Memory B cell (primary cell): Measurements from ENCODE around the gene PFN2.
"Not testable (repeated sequence)": the region's sequence is repeated elsewhere in the genome, so short reads cannot be mapped to it uniquely, and the experiment has no call there.

Experiments used
- ATAC-seq: fragments of 150-1000 bp; cut with Tn5 transposase; 2 replicates; pipeline ENCODE4 v1.10.0; 2021; ENCODE audit warnings: low read depth, mild to moderate bottlenecking, moderate library complexity
- DNase-seq, 2 donors: peaks; one replicate each; pipeline ENCODE4 v3.0.0; 2022; ENCODE audit warnings: low spot score in 2 of 2
- H3K27ac Mint-ChIP-seq: one replicate; pipeline ENCODE4 v1.8.0; 2022; ENCODE audit warnings: mild to moderate bottlenecking, moderate library complexity, mixed read lengths
- H3K27me3 Mint-ChIP-seq: one replicate; pipeline ENCODE4 v1.8.0; 2022; ENCODE audit warnings: mixed read lengths
- H3K36me3 Mint-ChIP-seq: one replicate; pipeline ENCODE4 v1.8.0; 2022; ENCODE audit warnings: mild to moderate bottlenecking, mixed read lengths
- H3K4me1 Mint-ChIP-seq: one replicate; pipeline ENCODE4 v1.8.0; 2022; ENCODE audit warnings: mixed read lengths
- H3K4me3 Mint-ChIP-seq: one replicate; pipeline ENCODE4 v1.8.0; 2022; ENCODE audit warnings: mild to moderate bottlenecking, moderate library complexity, mixed read lengths
- H3K9me3 Mint-ChIP-seq: one replicate; pipeline ENCODE4 v1.8.0; 2022; ENCODE audit warnings: mixed read lengths

PFN2 gene, protein sequence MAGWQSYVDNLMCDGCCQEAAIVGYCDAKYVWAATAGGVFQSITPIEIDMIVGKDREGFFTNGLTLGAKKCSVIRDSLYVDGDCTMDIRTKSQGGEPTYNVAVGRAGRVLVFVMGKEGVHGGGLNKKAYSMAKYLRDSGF

DNA sequence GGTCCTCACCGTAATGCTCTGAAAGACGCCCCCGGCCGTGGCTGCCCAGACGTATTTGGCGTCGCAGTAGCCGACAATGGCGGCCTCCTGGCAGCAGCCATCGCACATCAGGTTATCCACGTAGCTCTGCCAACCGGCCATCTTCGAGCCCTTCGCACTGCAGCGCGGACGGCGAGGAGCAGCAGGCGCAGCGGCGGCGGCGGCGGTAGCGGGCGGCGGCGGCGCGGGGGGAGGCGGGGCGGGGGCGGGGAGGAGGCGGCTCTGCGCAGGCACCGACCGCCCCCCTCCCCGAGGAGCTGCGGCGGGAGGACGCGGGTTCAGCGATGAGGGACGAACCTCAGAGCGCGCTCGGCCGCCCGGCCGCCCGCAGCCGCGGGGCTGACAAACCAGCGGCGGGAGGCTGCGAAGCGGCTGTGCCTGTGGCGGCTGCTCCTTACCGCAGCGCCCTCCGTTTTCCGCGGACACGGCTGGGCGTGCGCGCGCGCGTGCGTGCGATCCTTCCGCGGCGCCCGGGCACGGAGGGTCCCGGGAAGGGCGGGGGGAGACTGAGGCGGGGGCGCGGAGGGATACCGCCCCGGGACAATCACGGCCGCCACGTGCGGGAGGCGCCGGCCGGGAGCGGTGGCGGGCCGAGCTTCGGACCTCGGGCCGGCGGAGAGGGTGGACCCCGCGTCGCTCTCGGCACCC, at the start of gene PFN2:
Gene PFN2 (minus strand): TSS at position 180 of the 687 bp plus-strand sequence. CDS start 39 bp downstream, at position 141.
- Mint-ChIP-seq H3K4me3 (peak within 1 kb of the TSS; percentile 90), H3K27me3 (peaks cover 8% of the 10 kb centered on the region), H3K36me3 (no peaks in the 10 kb centered on the region), H3K9me3 (peaks cover 2% of the 10 kb centered on the region), H3K4me1 (peaks cover 10% of the 10 kb centered on the region), H3K27ac (peak within 1 kb of the TSS; percentile 68)
- DNase-seq (peak; percentile 41 to 62), ATAC-seq (peak; percentile 67)

DNA sequence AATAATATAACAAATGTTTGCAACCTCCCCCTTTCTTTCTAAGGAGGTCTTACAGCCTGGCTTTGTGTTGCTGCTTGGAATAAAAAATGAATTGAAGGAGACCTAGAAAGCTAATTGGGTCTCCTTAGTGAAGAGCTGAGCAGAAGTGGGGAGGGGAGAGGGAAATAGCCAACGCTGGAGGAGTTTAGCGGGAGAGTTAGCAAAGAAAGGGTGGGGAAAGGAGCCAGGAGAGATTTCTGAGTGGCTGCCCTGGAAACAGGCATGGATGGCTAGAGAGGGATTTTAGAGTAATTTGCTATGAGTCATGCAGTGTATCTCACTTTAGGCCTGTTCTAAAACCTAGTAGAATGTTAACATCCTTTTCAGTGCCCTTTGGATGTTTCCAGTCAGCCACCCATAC, 45.2 kb upstream of the PFN2 start:
- Mint-ChIP-seq H3K27ac (no peak overlapping the region), H3K9me3 (no peaks in the 10 kb centered on the region), H3K27me3 (peaks cover 11% of the 10 kb centered on the region), H3K4me1 (no peaks in the 10 kb centered on the region), H3K4me3 (no peak overlapping the region), H3K36me3 (no peaks in the 10 kb centered on the region)
- DNase-seq (no peak), ATAC-seq (no peak)

DNA sequence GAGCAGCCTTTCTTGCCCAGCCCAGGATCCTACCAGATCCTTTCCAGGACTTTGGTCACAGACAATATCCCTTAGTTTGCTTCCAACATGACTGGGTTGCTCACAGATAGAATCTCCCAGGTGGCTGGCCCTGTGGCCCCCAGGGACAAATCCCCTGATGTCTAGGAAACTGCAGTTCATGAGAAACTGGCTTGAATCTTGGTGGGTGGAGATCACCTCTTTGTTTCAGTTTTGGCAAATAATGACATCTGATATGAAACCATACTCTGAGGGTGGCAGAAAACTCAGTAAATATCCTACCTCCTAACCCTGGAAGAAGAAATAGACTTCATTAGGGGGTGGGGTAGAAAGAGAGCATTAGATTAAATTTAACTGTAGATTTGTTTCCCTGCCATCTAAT, 44.1 kb upstream of the PFN2 start:
- Mint-ChIP-seq H3K4me3 (no peak overlapping the region), H3K27me3 (peaks cover 11% of the 10 kb centered on the region), H3K4me1 (no peaks in the 10 kb centered on the region), H3K9me3 (no peaks in the 10 kb centered on the region), H3K27ac (no peak overlapping the region), H3K36me3 (no peaks in the 10 kb centered on the region)
- ATAC-seq (no peak), DNase-seq (no peak)

DNA sequence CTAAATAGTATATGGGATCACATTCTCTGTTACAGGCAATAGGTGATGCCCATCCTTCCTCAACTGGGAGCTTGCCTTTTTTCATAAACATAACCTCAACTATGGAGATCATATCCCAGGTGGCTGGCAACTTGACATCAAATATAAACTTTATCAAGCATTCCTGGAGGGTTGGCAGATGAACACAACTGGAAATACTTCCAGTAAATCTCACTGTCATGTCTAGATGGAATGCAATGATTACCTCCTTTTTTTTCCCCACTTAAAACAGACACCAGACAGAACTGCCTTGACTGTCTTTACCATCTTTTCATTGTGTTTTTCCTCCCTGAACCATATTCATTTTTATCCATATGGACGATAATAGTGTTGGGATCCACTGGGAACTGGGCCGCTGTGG, 43.1 kb upstream of the PFN2 start:
- H3K4me3 Mint-ChIP-seq = no peak overlapping the region
- H3K4me1 Mint-ChIP-seq = no peaks in the 10 kb centered on the region
- H3K36me3 Mint-ChIP-seq = no peaks in the 10 kb centered on the region
- no peak overlapping the region for H3K27ac Mint-ChIP-seq
- H3K9me3 Mint-ChIP-seq = no peaks in the 10 kb centered on the region
- ATAC-seq = no peak
- H3K27me3 Mint-ChIP-seq = peaks cover 9% of the 10 kb centered on the region
- no peak for DNase-seq

DNA sequence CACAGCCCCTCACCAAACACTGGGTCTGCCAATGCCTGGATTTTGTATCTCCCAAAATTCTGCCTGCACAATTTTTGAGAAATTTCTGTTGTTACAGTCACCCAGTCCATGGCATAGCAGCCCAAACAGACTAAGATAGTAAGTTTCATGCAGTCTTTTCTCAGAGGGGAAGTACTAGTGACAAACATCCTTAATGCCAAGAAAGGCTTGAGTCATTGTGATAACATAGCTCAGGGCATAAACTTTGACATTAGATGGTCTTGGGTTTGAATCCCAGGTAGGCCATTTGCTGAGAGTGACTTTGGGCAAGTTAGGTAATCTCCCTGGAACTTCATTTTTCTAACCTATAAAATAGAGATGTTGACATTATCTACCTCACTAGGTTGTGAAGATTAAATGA, 36.1 kb upstream of the PFN2 start:
- Mint-ChIP-seq H3K36me3 (no peaks in the 10 kb centered on the region), H3K9me3 (no peaks in the 10 kb centered on the region), H3K4me3 (no peak overlapping the region), H3K4me1 (no peaks in the 10 kb centered on the region), H3K27ac (no peak overlapping the region), H3K27me3 (no peaks in the 10 kb centered on the region)
- no peak for ATAC-seq
- no peak for DNase-seq

DNA sequence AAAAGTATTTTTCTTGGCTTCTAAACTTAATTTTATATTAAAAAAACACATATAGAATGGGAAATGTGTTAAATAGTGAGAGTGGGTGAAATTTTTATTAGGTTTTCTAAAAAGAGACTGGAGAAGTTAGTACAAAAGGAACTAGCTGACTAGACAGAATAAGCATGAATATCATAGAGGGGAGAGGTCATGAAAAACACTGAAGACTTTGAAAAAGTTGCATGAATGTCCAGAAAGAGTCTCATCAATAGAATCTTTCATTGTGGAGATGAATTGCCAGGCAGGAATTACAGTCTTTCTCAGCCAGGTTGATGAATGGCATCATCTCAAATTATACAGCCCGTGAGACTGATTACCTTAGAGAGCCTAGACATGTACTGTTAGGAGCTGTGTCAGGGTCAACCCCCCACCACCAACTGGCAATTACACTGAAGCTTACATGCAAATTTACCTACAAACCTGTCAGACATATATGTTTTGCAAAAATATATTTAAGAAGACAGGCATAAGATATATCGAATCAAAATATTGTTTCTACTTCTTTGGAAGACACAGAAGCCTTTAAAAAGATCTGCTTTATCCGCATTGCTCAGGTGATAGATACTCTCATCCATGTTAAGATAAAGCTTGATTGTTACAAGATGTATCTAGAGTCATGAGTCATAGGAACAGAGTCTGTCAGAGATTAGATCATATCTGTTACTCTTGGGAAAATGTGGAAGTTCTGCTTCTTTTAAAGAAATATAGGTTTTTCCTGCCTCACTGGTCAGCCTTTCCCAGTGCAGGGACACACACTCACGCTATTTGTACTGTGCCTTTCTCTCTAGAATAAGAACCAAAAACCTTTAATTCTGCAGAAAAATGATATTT, 34.8 kb upstream of the PFN2 start:
- no peaks in the 10 kb centered on the region for H3K27me3 Mint-ChIP-seq
- H3K27ac Mint-ChIP-seq = no peak overlapping the region
- no peaks in the 10 kb centered on the region for H3K9me3 Mint-ChIP-seq
- no peaks in the 10 kb centered on the region for H3K4me1 Mint-ChIP-seq
- DNase-seq (no peak), ATAC-seq (no peak)
- H3K4me3 Mint-ChIP-seq = no peak overlapping the region
- H3K36me3 Mint-ChIP-seq = no peaks in the 10 kb centered on the region

DNA sequence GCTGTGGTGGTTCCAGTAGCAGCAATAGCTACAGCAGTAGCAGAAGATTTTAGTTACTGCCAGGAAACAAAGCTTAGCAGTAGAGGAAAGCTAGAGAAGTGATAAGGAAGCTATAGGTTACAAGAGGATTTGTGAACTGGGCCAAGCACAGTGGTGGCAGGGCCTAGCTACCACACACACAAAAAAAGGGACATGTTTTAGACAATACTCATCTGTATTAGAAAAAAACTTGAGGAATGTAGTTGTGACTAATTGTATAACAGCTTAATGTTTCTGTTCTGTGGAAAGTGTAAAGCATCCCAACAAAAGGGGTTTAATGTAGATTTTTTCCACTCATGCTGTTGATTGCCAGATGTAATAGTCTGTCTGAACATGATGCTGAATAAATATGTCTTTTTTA, 29.9 kb upstream of the PFN2 start:
- Mint-ChIP-seq H3K27ac (no peak overlapping the region), H3K4me1 (no peaks in the 10 kb centered on the region), H3K4me3 (no peak overlapping the region), H3K36me3 (no peaks in the 10 kb centered on the region), H3K9me3 (no peaks in the 10 kb centered on the region), H3K27me3 (peaks cover 5% of the 10 kb centered on the region)
- no peak for ATAC-seq
- no peak for DNase-seq

DNA sequence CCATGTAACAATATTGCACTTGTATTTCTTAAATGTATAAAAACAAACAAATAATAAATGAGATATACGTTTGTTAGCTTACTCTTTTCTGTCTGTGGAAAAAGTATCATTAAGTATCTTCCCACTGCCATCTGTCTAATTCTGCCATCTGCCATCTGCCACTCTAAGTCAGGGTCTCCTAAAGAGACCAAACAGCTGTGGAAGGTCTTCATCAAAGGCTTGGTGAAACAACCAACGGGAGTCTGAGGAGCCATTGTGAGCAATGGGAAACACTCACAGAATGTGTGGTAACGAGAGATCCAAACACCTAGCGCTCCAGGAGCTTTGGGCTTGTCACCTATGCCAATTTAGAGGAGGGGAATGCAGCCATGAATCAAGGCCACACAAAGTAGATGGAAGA, 28.7 kb upstream of the PFN2 start:
- H3K27ac Mint-ChIP-seq = no peak overlapping the region
- H3K4me1 Mint-ChIP-seq = no peaks in the 10 kb centered on the region
- DNase-seq (no peak), ATAC-seq (no peak)
- H3K4me3 Mint-ChIP-seq = no peak overlapping the region
- peaks cover 7% of the 10 kb centered on the region for H3K9me3 Mint-ChIP-seq
- peaks cover 6% of the 10 kb centered on the region for H3K27me3 Mint-ChIP-seq
- H3K36me3 Mint-ChIP-seq = no peaks in the 10 kb centered on the region

DNA sequence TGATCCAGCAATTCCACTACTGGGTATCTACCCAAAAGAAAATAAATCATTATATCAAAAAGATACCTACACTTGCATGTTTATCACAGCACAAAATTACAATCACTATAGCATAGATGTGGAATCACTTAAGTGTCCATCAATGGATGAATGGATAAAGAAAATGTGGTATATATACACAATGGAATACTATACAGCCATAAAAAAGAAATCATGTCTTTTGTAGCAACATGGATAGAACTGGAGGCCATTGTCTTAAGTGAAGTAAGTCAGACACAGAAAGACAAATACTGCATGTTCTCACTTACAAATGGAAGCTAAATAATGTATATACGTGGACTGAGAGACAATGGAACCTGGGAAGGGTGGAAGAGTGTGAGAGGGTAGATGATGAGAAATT, 28.3 kb upstream of the PFN2 start:
- no peak for ATAC-seq
- H3K27ac Mint-ChIP-seq = no peak overlapping the region
- no peak overlapping the region for H3K4me3 Mint-ChIP-seq
- H3K9me3 Mint-ChIP-seq = peaks cover 7% of the 10 kb centered on the region
- H3K27me3 Mint-ChIP-seq = peaks cover 7% of the 10 kb centered on the region
- H3K4me1 Mint-ChIP-seq = no peaks in the 10 kb centered on the region
- no peak for DNase-seq
- no peaks in the 10 kb centered on the region for H3K36me3 Mint-ChIP-seq

DNA sequence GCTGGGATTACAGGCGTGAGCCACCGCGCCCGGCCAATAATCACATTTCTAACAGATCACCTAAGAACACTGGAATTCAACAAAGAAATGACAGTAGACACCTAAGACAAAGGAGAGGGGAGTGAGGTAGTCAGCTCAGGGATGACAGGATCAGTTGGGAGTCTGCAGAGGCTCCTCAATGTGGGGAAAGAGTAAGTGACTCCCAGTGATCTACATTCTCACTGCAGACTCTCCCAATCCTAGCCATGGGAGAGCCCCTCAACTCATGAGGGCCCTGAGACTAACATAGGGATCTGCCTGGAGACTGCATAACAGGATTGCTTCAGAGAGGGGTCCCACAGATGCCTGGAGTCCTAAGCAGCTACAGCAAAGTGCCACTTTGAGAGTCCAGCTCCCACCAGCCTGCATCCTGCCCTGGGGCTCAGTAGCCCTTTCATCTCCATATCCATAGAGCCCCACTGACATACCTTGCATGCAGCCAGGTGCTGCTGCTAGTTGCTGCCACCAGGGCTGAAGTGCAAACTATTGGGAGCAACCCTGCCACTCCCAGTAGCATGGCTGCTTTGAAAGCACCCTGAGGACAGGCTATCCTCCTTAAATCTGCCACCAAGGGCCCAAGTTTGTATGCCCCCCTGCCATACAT, 21.8 kb upstream of the PFN2 start:
- H3K9me3 Mint-ChIP-seq = peaks cover 11% of the 10 kb centered on the region
- no peak overlapping the region for H3K4me3 Mint-ChIP-seq
- no peaks in the 10 kb centered on the region for H3K36me3 Mint-ChIP-seq
- ATAC-seq (no peak), DNase-seq (no peak)
- peaks cover 4% of the 10 kb centered on the region for H3K27me3 Mint-ChIP-seq
- no peaks in the 10 kb centered on the region for H3K4me1 Mint-ChIP-seq
- no peak overlapping the region for H3K27ac Mint-ChIP-seq

DNA sequence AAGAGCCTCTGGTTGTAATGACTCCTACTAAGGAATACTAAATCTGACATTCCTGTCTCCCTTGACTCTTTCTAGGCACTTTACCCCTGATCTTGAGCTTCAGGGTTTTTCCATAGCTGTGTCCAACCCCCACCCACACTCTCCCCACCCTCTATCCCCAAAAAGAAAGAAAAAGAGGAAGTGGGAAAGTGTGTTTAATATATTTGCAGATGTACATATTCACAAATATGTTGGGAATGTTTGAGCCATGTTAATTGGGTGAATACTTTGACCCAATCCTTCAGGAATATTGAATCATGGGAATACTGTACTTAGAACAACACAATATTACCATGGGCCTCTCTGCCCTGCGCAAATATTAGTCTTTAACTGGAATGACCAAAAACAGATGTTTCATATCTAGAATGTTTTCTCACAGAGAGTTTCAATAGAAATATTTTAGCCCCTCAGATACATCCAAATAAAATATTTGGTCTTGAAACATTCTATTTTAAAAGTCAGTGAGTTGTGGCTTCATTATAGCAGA, 19.8 kb upstream of the PFN2 start:
- ATAC-seq (no peak), DNase-seq (no peak)
- H3K4me3 Mint-ChIP-seq = no peak overlapping the region
- H3K27me3 Mint-ChIP-seq = peaks cover 12% of the 10 kb centered on the region
- no peak overlapping the region for H3K27ac Mint-ChIP-seq
- no peaks in the 10 kb centered on the region for H3K36me3 Mint-ChIP-seq
- H3K9me3 Mint-ChIP-seq = peaks cover 11% of the 10 kb centered on the region
- no peaks in the 10 kb centered on the region for H3K4me1 Mint-ChIP-seq

DNA sequence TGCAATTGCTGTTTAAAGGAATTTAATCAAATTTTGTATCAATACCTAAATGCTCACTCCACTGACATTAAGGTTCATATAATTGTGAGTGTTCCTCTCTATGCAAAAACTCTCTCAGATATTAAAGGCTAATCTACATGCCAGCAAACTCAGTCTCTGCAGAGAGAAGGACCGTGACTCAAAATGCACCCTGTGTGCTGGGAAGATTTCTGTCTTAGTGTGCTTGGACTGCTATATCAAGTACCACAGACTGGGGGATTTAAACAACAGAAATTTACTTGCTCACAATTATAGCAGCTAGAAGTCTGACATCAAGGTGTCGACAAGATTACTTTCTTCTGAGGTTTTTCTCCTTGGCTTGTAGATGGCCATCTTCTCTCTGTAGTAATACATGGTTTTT, 18.6 kb upstream of the PFN2 start:
- DNase-seq (no peak), ATAC-seq (no peak)
- no peaks in the 10 kb centered on the region for H3K4me1 Mint-ChIP-seq
- H3K27me3 Mint-ChIP-seq = peaks cover 11% of the 10 kb centered on the region
- peaks cover 4% of the 10 kb centered on the region for H3K9me3 Mint-ChIP-seq
- H3K36me3 Mint-ChIP-seq = no peaks in the 10 kb centered on the region
- no peak overlapping the region for H3K4me3 Mint-ChIP-seq
- H3K27ac Mint-ChIP-seq = no peak overlapping the region

DNA sequence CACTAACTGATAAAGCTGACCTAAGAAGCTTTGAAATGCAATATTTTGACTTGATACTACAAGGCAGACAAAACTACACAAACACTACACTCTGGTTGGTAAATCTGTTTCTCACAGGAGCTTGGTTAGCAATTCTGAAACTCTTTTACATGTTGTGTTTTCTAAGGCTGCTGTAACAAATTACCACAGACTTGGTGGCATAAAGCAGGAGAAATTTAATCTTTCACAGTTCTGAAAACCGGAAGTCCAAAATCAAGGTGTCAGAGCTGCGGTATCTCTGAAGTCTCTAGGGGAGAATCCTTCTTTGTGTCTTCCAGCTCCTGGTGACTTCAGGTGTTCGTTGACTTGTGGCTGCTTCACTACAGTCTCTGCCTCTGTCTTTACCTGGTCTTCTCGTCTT, 12.9 kb upstream of the PFN2 start:
- DNase-seq (no peak), ATAC-seq (no peak)
- Mint-ChIP-seq H3K9me3 (no peaks in the 10 kb centered on the region), H3K36me3 (no peaks in the 10 kb centered on the region), H3K4me1 (no peaks in the 10 kb centered on the region), H3K27ac (no peak overlapping the region), H3K4me3 (no peak overlapping the region), H3K27me3 (peaks cover 9% of the 10 kb centered on the region)

DNA sequence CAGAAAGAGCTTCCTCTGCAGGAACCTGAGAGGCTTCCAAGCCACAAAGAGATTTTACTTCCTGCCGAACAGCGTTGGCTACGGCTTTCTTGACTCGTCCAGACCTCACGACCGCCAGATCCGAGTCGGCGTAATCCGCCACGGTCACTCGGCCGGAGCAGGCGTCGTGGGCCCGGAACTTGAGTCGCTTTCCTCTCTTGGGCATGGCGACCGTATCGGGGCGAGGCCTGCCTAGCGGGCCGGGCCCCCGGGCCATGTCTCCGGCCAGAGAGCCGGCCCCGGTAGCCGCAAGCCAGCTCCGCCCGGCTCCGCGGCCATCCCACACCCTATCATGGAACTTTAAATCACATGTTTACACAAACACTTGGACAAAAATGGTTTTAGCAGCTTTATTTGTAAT, 12.4 kb upstream of the PFN2 start:
- not testable (repeated sequence) for H3K4me3 Mint-ChIP-seq, H3K4me1 Mint-ChIP-seq, DNase-seq, ATAC-seq, H3K36me3 Mint-ChIP-seq, H3K27me3 Mint-ChIP-seq, H3K27ac Mint-ChIP-seq, H3K9me3 Mint-ChIP-seq
